ENCODE results near the gene RAB5A. TPM values are rescaled to one million over a fixed set of nuclear protein-coding genes. Genes with fewer than 3 reads are reported as not detected.
"Not testable (repeated sequence)": the region's sequence is repeated elsewhere in the genome, so short reads cannot be mapped to it uniquely, and the experiment has no call there.

The RAB5A gene
- total and polyA plus RNA-seq, 2 donors from 2014 or later: 27.6 to 76.9 TPM

DNA sequence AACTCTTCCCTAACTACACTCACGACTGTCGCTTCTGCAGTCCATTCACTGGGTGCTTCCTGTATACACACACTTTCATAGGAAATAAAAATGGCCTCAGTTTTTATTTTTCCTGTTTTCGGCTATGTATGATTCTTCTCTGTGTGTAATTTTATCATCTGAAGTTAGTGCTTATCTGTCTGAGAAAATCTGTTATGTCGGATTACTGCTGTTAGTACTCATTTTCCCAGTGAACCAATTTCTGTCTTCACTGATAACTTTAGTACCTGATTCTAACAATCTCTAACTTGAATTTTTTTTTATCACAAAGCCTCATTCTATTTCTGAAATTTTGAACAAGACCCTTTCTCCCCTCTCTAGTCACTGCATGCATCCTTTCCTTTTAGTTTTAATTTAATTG is 20.9 kb downstream of the RAB5A start:
- Histone ChIP-seq H3K9me3 (ENCODE audit: control insufficient read depth in 2 of 3, insufficient read depth in 1 of 3, low read length in 3 of 3) (no peaks in the 10 kb centered on the region), H3K4me3 (ENCODE audit: low read length in 3 of 3) (no peak overlapping the region), H3K27ac (ENCODE audit: low read depth in 2 of 2, low read length in 2 of 2) (no peak overlapping the region), H3K27me3 (ENCODE audit: control insufficient read depth, insufficient read depth, low read length) (no peaks in the 10 kb centered on the region), H3K36me3 (ENCODE audit: control insufficient read depth in 2 of 3, insufficient read depth in 3 of 3, low read length in 3 of 3) (no peaks in the 10 kb centered on the region), H3K4me1 (ENCODE audit: control insufficient read depth in 2 of 3, insufficient read depth in 2 of 3, low read depth in 1 of 3, low read length in 3 of 3) (peaks cover 0 to 5% (median 0%) of the 10 kb centered on the region in 3 donors), H3K9ac (ENCODE audit: low read length in 3 of 3) (no peak overlapping the region)
- FAIRE-seq (no peak), DNase-seq (no peak)
- intact Hi-C loops (cut with DNase I): no loop called here
- TF ChIP-seq, protein P1, sequence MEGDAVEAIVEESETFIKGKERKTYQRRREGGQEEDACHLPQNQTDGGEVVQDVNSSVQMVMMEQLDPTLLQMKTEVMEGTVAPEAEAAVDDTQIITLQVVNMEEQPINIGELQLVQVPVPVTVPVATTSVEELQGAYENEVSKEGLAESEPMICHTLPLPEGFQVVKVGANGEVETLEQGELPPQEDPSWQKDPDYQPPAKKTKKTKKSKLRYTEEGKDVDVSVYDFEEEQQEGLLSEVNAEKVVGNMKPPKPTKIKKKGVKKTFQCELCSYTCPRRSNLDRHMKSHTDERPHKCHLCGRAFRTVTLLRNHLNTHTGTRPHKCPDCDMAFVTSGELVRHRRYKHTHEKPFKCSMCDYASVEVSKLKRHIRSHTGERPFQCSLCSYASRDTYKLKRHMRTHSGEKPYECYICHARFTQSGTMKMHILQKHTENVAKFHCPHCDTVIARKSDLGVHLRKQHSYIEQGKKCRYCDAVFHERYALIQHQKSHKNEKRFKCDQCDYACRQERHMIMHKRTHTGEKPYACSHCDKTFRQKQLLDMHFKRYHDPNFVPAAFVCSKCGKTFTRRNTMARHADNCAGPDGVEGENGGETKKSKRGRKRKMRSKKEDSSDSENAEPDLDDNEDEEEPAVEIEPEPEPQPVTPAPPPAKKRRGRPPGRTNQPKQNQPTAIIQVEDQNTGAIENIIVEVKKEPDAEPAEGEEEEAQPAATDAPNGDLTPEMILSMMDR (IDR thresholded peaks at IDR 0.05; ENCODE audit: borderline replicate concordance, extremely low read depth, insufficient read depth): no peak

DNA sequence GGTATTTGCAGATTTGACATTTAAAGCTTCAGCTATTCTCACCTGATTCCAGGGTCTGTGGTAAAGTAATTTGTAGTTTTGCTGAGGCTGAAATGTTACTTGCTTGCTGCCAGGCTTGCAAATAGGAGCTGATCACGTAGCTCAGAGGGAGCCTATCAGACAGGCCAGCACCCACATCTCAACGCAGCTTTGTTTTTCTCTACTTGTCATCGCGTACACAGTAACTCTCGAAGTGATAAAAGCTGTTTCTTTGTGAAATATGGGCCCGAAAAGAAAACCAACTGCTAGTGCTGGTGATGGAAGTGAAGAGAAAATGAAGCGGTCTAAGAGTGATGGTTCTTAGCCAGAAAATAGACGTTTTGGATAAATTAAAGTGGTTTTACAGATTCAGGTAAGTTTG is 23.4 kb downstream of the RAB5A start:
- TF ChIP-seq, protein P1 (IDR thresholded peaks at IDR 0.05; ENCODE audit: borderline replicate concordance, extremely low read depth, insufficient read depth): no peak
- H3K4me1 ChIP-seq (ENCODE audit: control insufficient read depth in 2 of 3, insufficient read depth in 2 of 3, low read depth in 1 of 3, low read length in 3 of 3): peaks cover 0 to 5% (median 0%) of the 10 kb centered on the region in 3 donors
- no peak overlapping the region for H3K4me3 ChIP-seq (ENCODE audit: low read length in 3 of 3)
- peak in 2 of 5 donors; percentile 19 to 45 for DNase-seq
- H3K36me3 ChIP-seq (ENCODE audit: control insufficient read depth in 2 of 3, insufficient read depth in 3 of 3, low read length in 3 of 3): peaks cover 0 to 2% (median 0%) of the 10 kb centered on the region in 3 donors
- no peaks in the 10 kb centered on the region for H3K9me3 ChIP-seq (ENCODE audit: control insufficient read depth in 2 of 3, insufficient read depth in 1 of 3, low read length in 3 of 3)
- intact Hi-C loops (cut with DNase I): no loop called here
- no peaks in the 10 kb centered on the region for H3K27me3 ChIP-seq (ENCODE audit: control insufficient read depth, insufficient read depth, low read length)
- H3K27ac ChIP-seq (ENCODE audit: low read depth in 2 of 2, low read length in 2 of 2): no peak overlapping the region
- no peak overlapping the region for H3K9ac ChIP-seq (ENCODE audit: low read length in 3 of 3)
- no peak for FAIRE-seq

GRCh38 chr3:19972054-19972453 is 25.2 kb downstream of the RAB5A start:
- H3K27ac ChIP-seq (ENCODE audit: low read depth in 2 of 2, low read length in 2 of 2): no peak overlapping the region
- H3K4me3 ChIP-seq (ENCODE audit: low read length in 3 of 3): no peak overlapping the region
- no peak for DNase-seq
- no peaks in the 10 kb centered on the region for H3K9me3 ChIP-seq (ENCODE audit: control insufficient read depth in 2 of 3, insufficient read depth in 1 of 3, low read length in 3 of 3)
- FAIRE-seq: no peak
- peaks cover 3 to 10% (median 5%) of the 10 kb centered on the region in 3 donors for H3K36me3 ChIP-seq (ENCODE audit: control insufficient read depth in 2 of 3, insufficient read depth in 3 of 3, low read length in 3 of 3)
- TF ChIP-seq, protein P1 (IDR thresholded peaks at IDR 0.05; ENCODE audit: borderline replicate concordance, extremely low read depth, insufficient read depth): no peak
- no peaks in the 10 kb centered on the region for H3K27me3 ChIP-seq (ENCODE audit: control insufficient read depth, insufficient read depth, low read length)
- H3K4me1 ChIP-seq (ENCODE audit: control insufficient read depth in 2 of 3, insufficient read depth in 2 of 3, low read depth in 1 of 3, low read length in 3 of 3): peaks cover 0 to 5% (median 0%) of the 10 kb centered on the region in 3 donors
- no peak overlapping the region for H3K9ac ChIP-seq (ENCODE audit: low read length in 3 of 3)
- intact Hi-C loops (cut with DNase I): no loop called here

DNA sequence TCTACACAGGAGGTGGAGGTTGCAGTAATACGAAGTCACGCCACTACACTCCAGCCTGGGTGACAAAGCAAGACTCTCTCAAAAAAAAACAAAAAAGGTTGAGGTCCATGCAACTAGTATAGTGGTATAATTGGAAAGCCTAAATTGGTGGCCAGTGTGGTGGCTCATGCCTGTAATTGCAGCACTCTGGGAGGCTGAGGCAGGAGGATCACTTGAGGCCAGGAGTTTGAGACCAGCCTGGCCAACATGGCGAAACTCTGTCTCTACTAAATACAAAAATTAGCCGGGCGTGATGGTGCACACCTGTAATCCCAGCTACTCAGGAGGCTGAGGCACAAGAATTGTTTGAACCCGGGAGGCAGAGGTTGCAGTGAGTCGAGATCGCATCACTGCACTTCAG is 42.0 kb downstream of the RAB5A start:
- FAIRE-seq; H3K4me3 ChIP-seq (ENCODE audit: low read length in 3 of 3); H3K27me3 ChIP-seq (ENCODE audit: control insufficient read depth, insufficient read depth, low read length); H3K4me1 ChIP-seq (ENCODE audit: control insufficient read depth in 2 of 3, insufficient read depth in 2 of 3, low read depth in 1 of 3, low read length in 3 of 3); H3K27ac ChIP-seq (ENCODE audit: low read depth in 2 of 2, low read length in 2 of 2); H3K9ac ChIP-seq (ENCODE audit: low read length in 3 of 3); H3K9me3 ChIP-seq (ENCODE audit: control insufficient read depth in 2 of 3, insufficient read depth in 1 of 3, low read length in 3 of 3); H3K36me3 ChIP-seq (ENCODE audit: control insufficient read depth in 2 of 3, insufficient read depth in 3 of 3, low read length in 3 of 3); DNase-seq; intact Hi-C loops (cut with DNase I): not testable (repeated sequence)
